ENCODE measurements around the gene KDM8. TPM values are rescaled to one million over a fixed set of nuclear protein-coding genes. Genes with fewer than 3 reads are reported as not detected.

KDM8 gene
- total RNA-seq, 1 experiment from 2014 or later: 5.0 TPM

- peak overlapping the region; percentile 12 for H3K27ac ChIP-seq (ENCODE audit: low read length)
- TF ChIP-seq CTCF (conservative IDR thresholded peaks at IDR 0.05; ENCODE audit: low read depth, low read length) (peak; percentile 89), EZH2phosphoT487 (IDR thresholded peaks at IDR 0.05; ENCODE audit: borderline replicate concordance, low read length) (no peak), EZH2 (IDR thresholded peaks at IDR 0.05; ENCODE audit: low read length, unreplicated experiment) (no peak)
- intact Hi-C loops (cut with micrococcal nuclease): loop anchor here (1.0 to 5.0 kb wide), 3 partner anchors 77 to 222 kb away; partner anchors contain the start of gene IL4R
- DNase-seq (peak; percentile 68), ATAC-seq (peak; percentile 80)
- no peaks in the 10 kb centered on the region for H3K27me3 ChIP-seq (ENCODE audit: low read length)
- H3K4me2 ChIP-seq (ENCODE audit: low read length): 0 out of 2 replicates have a peak overlapping the region, but pooled peaks have one; percentile 30
- H3K9me2 ChIP-seq (replicated peaks; ENCODE audit: low read length): no peaks in the 10 kb centered on the region
- no TSS peak for BruUV-seq (replicated peaks)
- H3K9ac ChIP-seq (ENCODE audit: low read length): no peak overlapping the region
- H3F3A ChIP-seq (ENCODE audit: low read length, unreplicated experiment): no peaks in the 10 kb centered on the region
- H3K4me3 ChIP-seq (ENCODE audit: low read length): no peak overlapping the region
- no peaks in the 10 kb centered on the region for H4K20me1 ChIP-seq (ENCODE audit: low read length)
- H3K79me2 ChIP-seq (ENCODE audit: low read length): no peaks in the 10 kb centered on the region
- ChIA-PET POLR2A (ENCODE audit: unreplicated experiment) (interaction anchor here (0.6 kb wide), 1 partner anchor 132 kb away, joined by 3 read pairs; no protein-coding TSS in a partner anchor), CTCF (interaction anchor here (0.9 to 1.2 kb wide), 2 partner anchors 56 to 132 kb away, joined by 4 to 7 read pairs; no protein-coding TSS in a partner anchor)
- H2AFZ ChIP-seq (ENCODE audit: low read length): peak overlapping the region; percentile 30; the same call in 1 of the 2 replicates
- no peaks in the 10 kb centered on the region for H3K36me3 ChIP-seq (ENCODE audit: low read depth, low read length)
- H3K4me1 ChIP-seq (ENCODE audit: insufficient read depth, low read length): peaks cover 8% of the 10 kb centered on the region; the same call in 1 of the 2 replicates
- no peaks in the 10 kb centered on the region for H3K9me3 ChIP-seq (ENCODE audit: low read length)
Measured at GRCh38 chr16:27235055-27235937, 32.0 kb downstream of the KDM8 start.

- Histone ChIP-seq H3F3A (ENCODE audit: low read length, unreplicated experiment) (no peaks in the 10 kb centered on the region), H3K79me2 (ENCODE audit: low read length) (no peaks in the 10 kb centered on the region), H3K4me3 (ENCODE audit: low read length) (no peak overlapping the region), H3K27me3 (ENCODE audit: low read length) (no peaks in the 10 kb centered on the region), H3K36me3 (ENCODE audit: low read depth, low read length) (no peaks in the 10 kb centered on the region), H3K4me1 (ENCODE audit: insufficient read depth, low read length) (peaks cover 9% of the 10 kb centered on the region; the same call in 1 of the 2 replicates), H4K20me1 (ENCODE audit: low read length) (no peaks in the 10 kb centered on the region), H3K27ac (ENCODE audit: low read length) (peak overlapping the region; percentile 12; the same call in 1 of the 2 replicates), H3K9ac (ENCODE audit: low read length) (no peak overlapping the region), H3K9me3 (ENCODE audit: low read length) (no peaks in the 10 kb centered on the region), H2AFZ (ENCODE audit: low read length) (no peak overlapping the region), H3K4me2 (ENCODE audit: low read length) (no peak overlapping the region), H3K9me2 (replicated peaks; ENCODE audit: low read length) (no peaks in the 10 kb centered on the region)
- intact Hi-C loops (cut with micrococcal nuclease): loop anchor here (1.0 to 5.0 kb wide), 3 partner anchors 76 to 221 kb away; partner anchors contain the start of gene IL4R
- TF ChIP-seq CTCF (conservative IDR thresholded peaks at IDR 0.05; ENCODE audit: low read depth, low read length) (no peak), EZH2 (IDR thresholded peaks at IDR 0.05; ENCODE audit: low read length, unreplicated experiment) (no peak), EZH2phosphoT487 (IDR thresholded peaks at IDR 0.05; ENCODE audit: borderline replicate concordance, low read length) (no peak)
- CTCF ChIA-PET: no interaction called here
- POLR2A ChIA-PET (ENCODE audit: unreplicated experiment): no interaction called here
- DNase-seq: no peak
- BruUV-seq (replicated peaks): no TSS peak
- ATAC-seq: no peak
Measured at GRCh38 chr16:27235938-27236245, 32.6 kb downstream of the KDM8 start.
